Measurements from ENCODE around the gene PBXIP1. TPM values are rescaled to one million over a fixed set of nuclear protein-coding genes. Genes with fewer than 3 reads are reported as not detected.

The PBXIP1 gene
- total and polyA plus RNA-seq, 7 donors = 13.6 to 149 (median 77.7) TPM

- H3K9me3 ChIP-seq = no peaks in the 10 kb centered on the region
- H3K27ac ChIP-seq = peak overlapping the region; percentile 93
- no peak for TF ChIP-seq CTCF (IDR thresholded peaks at IDR 0.05)
- H3K4me3 ChIP-seq = peak overlapping the region; percentile 76
- intact Hi-C loops (cut with DNase I) = loop anchor here (2.0 to 5.0 kb wide), 2 partner anchors 40 to 55 kb away; partner anchors contain the start of gene ZBTB7B (in 1 of the 2)
- peak in 1 of 2 donors; percentile 40 for DNase-seq
- WGBS, 3 donors = 2 to 6% (median 2%) methylated on average over 22 to 25 of the region's 25 CpGs
- no peaks in the 10 kb centered on the region for H3K27me3 ChIP-seq (ENCODE audit: insufficient read depth in 3 of 3, low read length in 2 of 3)
- peak in 3 of 4 donors; percentile 2 to 39 (median 25) for ATAC-seq
- H3K36me3 ChIP-seq (ENCODE audit: insufficient read depth in 1 of 2, low read depth in 1 of 2) = peaks cover 0 to 64% of the 10 kb centered on the region in 2 donors
- H3K4me1 ChIP-seq = peaks cover 29% of the 10 kb centered on the region
These were observed 6.4 kb upstream of the PBXIP1 start for GRCh38 chr1:154962156-154962749.

GRCh38 chr1:154961207-154962155 lies 5.6 kb upstream of the PBXIP1 start, which contains the start of gene PYGO2:
TSS of gene PYGO2 (minus strand) at chr1:154961782. CDS start at chr1:154961576, 206 bp downstream.
- ATAC-seq (peak; percentile 82 to 86 (median 83)), DNase-seq (peak; percentile 84 to 90)
- peaks cover 30% of the 10 kb centered on the region for H3K4me1 ChIP-seq
- H3K27ac ChIP-seq = peak within 1 kb of the TSS; percentile 93
- H3K27me3 ChIP-seq (ENCODE audit: insufficient read depth in 3 of 3, low read length in 2 of 3) = no peaks in the 10 kb centered on the region
- peaks cover 0 to 56% of the 10 kb centered on the region in 2 donors for H3K36me3 ChIP-seq (ENCODE audit: insufficient read depth in 1 of 2, low read depth in 1 of 2)
- TF ChIP-seq CTCF (IDR thresholded peaks at IDR 0.05) = peak; percentile 72
- H3K9me3 ChIP-seq = no peaks in the 10 kb centered on the region
- H3K4me3 ChIP-seq = peak within 1 kb of the TSS; percentile 76
- intact Hi-C loops (cut with DNase I) = loop anchor here (2.0 to 5.0 kb wide), 2 partner anchors 41 to 55 kb away; partner anchors contain the start of gene ZBTB7B (in 1 of the 2)
- WGBS, 3 donors = 0% methylated on average over 57 to 93 of the region's 93 CpGs

GRCh38 chr1:154960446-154961136 lies 4.7 kb upstream of the PBXIP1 start:
- intact Hi-C loops (cut with DNase I) = loop anchor here in 1 of 2 donors (5.0 kb wide), 1 partner anchor 42 kb away; the partner anchor contains the start of gene ZBTB7B
- Histone ChIP-seq H3K27me3 (ENCODE audit: insufficient read depth in 3 of 3, low read length in 2 of 3) (no peaks in the 10 kb centered on the region), H3K27ac (peak overlapping the region; percentile 93), H3K9me3 (no peaks in the 10 kb centered on the region), H3K4me3 (peak overlapping the region; percentile 76), H3K4me1 (peaks cover 29% of the 10 kb centered on the region), H3K36me3 (ENCODE audit: insufficient read depth in 1 of 2, low read depth in 1 of 2) (peaks cover 0 to 47% of the 10 kb centered on the region in 2 donors)
- 36 to 41% (median 39%) methylated on average over 10 of the region's 10 CpGs for WGBS, 3 donors
- TF ChIP-seq CTCF (IDR thresholded peaks at IDR 0.05) = no peak
- DNase-seq (peak; percentile 1 to 23), ATAC-seq (no peak)

GRCh38 chr1:154959426-154959780 lies 3.5 kb upstream of the PBXIP1 start:
- TF ChIP-seq CTCF (IDR thresholded peaks at IDR 0.05) = no peak
- H3K4me3 ChIP-seq = no peak overlapping the region
- peaks cover 0 to 35% of the 10 kb centered on the region in 2 donors for H3K36me3 ChIP-seq (ENCODE audit: insufficient read depth in 1 of 2, low read depth in 1 of 2)
- ATAC-seq (no peak), DNase-seq (peak; percentile 13 to 36)
- 88 to 90% (median 89%) methylated on average over 4 to 7 of the region's 7 CpGs for WGBS, 3 donors
- H3K27ac ChIP-seq = peak overlapping the region; percentile 88
- H3K27me3 ChIP-seq (ENCODE audit: insufficient read depth in 3 of 3, low read length in 2 of 3) = no peaks in the 10 kb centered on the region
- intact Hi-C loops (cut with DNase I) = no loop called here
- H3K9me3 ChIP-seq = no peaks in the 10 kb centered on the region
- peaks cover 38% of the 10 kb centered on the region for H3K4me1 ChIP-seq
